OCI-LY3 (cell line): Measurements from ENCODE around the gene PTPRU.

Experiments
- H2AFZ ChIP-seq: fragments of 200-600, 300-600 bp; shearing (Covaris generic); 2 replicates; pipeline ENCODE4 v1.6.0; 2014; ENCODE audit warnings: antibody characterized with exemption, low read depth, low read length
- H3K27ac ChIP-seq: fragments of 200-600, 300-600 bp; sonication (generic); 2 replicates; pipeline ENCODE4 v1.5.1; 2014; ENCODE audit warnings: mild to moderate bottlenecking, low read length, moderate library complexity, mixed read lengths
- H3K27me3 ChIP-seq: fragments of 200-600, 300-600 bp; sonication (generic); 2 replicates; pipeline ENCODE4 v1.6.1; 2014; ENCODE audit warnings: low read depth, low read length, mixed read lengths
- H3K36me3 ChIP-seq: fragments of 200-600, 300-600 bp; sonication (generic); replicated peaks from 2 replicates; pipeline ENCODE3; 2014; ENCODE audit warnings: low read depth, low read length, mixed read lengths
- H3K4me1 ChIP-seq: fragments of 300-600, 200-600 bp; sonication (generic); 2 replicates; pipeline ENCODE4 v1.6.1; 2014; ENCODE audit warnings: low read length, mixed read lengths
- H3K4me2 ChIP-seq: fragments of 200-600, 300-600 bp; sonication (generic); 2 replicates; pipeline ENCODE4 v1.6.1; 2014; ENCODE audit warnings: low read length, mixed read lengths
- H3K4me3 ChIP-seq: fragments of 300-600, 200-600 bp; sonication (generic); 2 replicates; pipeline ENCODE4 v1.5.1; 2014; ENCODE audit warnings: antibody characterized with exemption, mild to moderate bottlenecking, low read length, moderate library complexity
- H3K79me2 ChIP-seq: fragments of 300-600, 200-600 bp; shearing (Covaris generic); 2 replicates; pipeline ENCODE4 v1.6.1; 2014; ENCODE audit warnings: mild to moderate bottlenecking, low read length, mixed read lengths
- H3K9ac ChIP-seq: fragments of 300-600, 200-600 bp; shearing (Covaris generic); 2 replicates; pipeline ENCODE4 v1.6.0; 2014; ENCODE audit warnings: mild to moderate bottlenecking, low read length, moderate library complexity
- H3K9me3 ChIP-seq: fragments of 200-600, 300-600 bp; shearing (Covaris generic); 2 replicates; pipeline ENCODE4 v1.6.1; 2014; ENCODE audit warnings: low read length, mixed read lengths; ENCODE audit not compliant: insufficient read depth
- H4K20me1 ChIP-seq: fragments of 200-600, 300-600 bp; sonication (generic); 2 replicates; pipeline ENCODE4 v1.6.1; 2016; ENCODE audit warnings: low read length, mixed read lengths; ENCODE audit not compliant: insufficient read depth
- CTCF ChIP-seq: fragments of 200-600, 300-600 bp; sonication (generic); IDR thresholded peaks from 2 replicates; pipeline ENCODE4 v1.5.1; 2014; ENCODE audit warnings: antibody characterized with exemption, low read length, low read depth
- EZH2phosphoT487 ChIP-seq: fragments of 200-600 bp; shearing (Covaris generic); IDR thresholded peaks from 2 replicates; pipeline ENCODE4 v1.6.1; 2018; ENCODE audit warnings: antibody characterized with exemption, mixed run types, low read depth

PTPRU gene

DNA sequence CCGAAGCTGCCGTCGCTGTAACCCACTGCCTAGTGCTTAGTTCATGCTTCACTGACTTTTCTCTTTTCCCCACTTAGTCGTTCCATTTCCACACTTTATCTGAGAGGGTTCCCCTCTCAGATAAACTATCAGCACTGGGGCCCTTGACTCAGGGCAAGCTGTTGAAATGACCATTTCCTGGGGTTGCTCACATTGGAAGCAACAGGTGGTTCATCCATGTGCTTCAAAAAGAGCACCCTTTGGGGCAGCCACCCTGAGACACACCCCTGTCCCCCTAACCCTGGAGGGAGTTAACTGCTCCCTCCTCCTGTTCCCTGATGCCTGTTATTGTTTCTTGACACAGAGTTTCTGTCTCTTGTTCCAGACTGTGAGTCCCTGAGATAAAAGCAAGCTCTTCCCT, 107.2 kb downstream of the PTPRU start:
- no peaks in the 10 kb centered on the region for H3K9me3 ChIP-seq
- H3K9ac ChIP-seq, result no peak overlapping the region
- no peaks in the 10 kb centered on the region for H3K27me3 ChIP-seq
- no peak overlapping the region for H3K4me2 ChIP-seq
- TF ChIP-seq CTCF (no peak), EZH2phosphoT487 (no peak)
- no peak overlapping the region for H3K27ac ChIP-seq
- no peak overlapping the region for H2AFZ ChIP-seq
- H4K20me1 ChIP-seq, result no peaks in the 10 kb centered on the region
- no peak overlapping the region for H3K4me3 ChIP-seq
- no peaks in the 10 kb centered on the region for H3K79me2 ChIP-seq
- H3K36me3 ChIP-seq, result no peaks in the 10 kb centered on the region
- no peaks in the 10 kb centered on the region for H3K4me1 ChIP-seq

- Histone ChIP-seq H3K79me2 (no peaks in the 10 kb centered on the region), H4K20me1 (no peaks in the 10 kb centered on the region), H3K36me3 (no peaks in the 10 kb centered on the region), H3K4me3 (no peak overlapping the region), H3K4me2 (no peak overlapping the region), H3K27ac (no peak overlapping the region), H3K4me1 (no peaks in the 10 kb centered on the region), H3K27me3 (no peaks in the 10 kb centered on the region), H3K9ac (no peak overlapping the region), H2AFZ (no peak overlapping the region), H3K9me3 (no peaks in the 10 kb centered on the region)
- no peak for TF ChIP-seq EZH2phosphoT487
- TF ChIP-seq CTCF, result no peak
These were observed 107.6 kb downstream of the PTPRU start for GRCh38 chr1:29343908-29344307.

DNA sequence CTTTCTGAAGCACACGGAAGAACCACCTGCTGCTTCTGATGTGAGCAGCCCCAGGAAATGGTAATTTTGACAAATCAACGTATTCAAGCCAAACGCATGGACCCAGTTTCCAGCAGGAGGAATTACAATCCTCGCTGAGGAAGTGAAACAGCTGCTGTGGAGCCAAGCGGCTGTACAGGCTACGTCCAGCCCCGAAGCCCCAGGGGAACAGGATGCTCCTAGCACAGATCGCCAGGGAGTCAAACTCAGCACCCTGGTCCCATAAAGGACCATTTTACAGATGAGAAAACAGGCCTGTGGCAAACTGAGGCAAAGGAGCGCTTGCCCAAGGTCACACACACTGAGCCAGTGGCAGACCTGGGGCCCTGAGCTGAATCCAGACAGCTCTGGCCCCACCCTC, 108.0 kb downstream of the PTPRU start:
- Histone ChIP-seq H3K27me3 (no peaks in the 10 kb centered on the region), H3K36me3 (no peaks in the 10 kb centered on the region), H3K79me2 (no peaks in the 10 kb centered on the region), H4K20me1 (no peaks in the 10 kb centered on the region), H3K9me3 (no peaks in the 10 kb centered on the region), H3K4me2 (no peak overlapping the region), H3K27ac (no peak overlapping the region), H2AFZ (no peak overlapping the region), H3K9ac (no peak overlapping the region), H3K4me3 (no peak overlapping the region), H3K4me1 (no peaks in the 10 kb centered on the region)
- no peak for TF ChIP-seq CTCF
- no peak for TF ChIP-seq EZH2phosphoT487

DNA sequence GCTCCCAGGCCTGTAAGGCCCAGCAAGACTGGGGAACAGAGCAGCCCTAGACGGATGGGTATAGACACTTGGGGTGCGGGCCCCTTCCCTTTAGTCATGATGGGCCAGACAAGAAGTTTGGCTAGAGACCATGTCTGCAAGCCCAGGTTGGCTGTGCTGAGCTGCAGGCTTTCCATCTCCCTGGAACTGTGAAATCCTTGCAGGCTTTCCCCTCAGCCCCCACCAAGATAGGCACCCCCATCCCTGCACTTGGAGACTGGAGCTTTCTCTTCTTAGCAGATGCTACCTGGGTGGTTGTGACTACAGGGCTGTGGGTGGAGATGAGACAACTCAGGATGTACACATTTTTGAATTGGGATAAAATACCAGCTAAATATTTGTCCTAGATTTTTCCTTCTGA, 110.3 kb downstream of the PTPRU start:
- Histone ChIP-seq H3K4me1 (no peaks in the 10 kb centered on the region), H3K9me3 (no peaks in the 10 kb centered on the region), H3K27me3 (no peaks in the 10 kb centered on the region), H3K79me2 (no peaks in the 10 kb centered on the region), H3K36me3 (no peaks in the 10 kb centered on the region), H3K27ac (no peak overlapping the region), H4K20me1 (no peaks in the 10 kb centered on the region), H3K4me2 (no peak overlapping the region), H3K9ac (no peak overlapping the region), H3K4me3 (no peak overlapping the region), H2AFZ (no peak overlapping the region)
- no peak for TF ChIP-seq CTCF
- TF ChIP-seq EZH2phosphoT487, result no peak
